Breast epithelium (tissue), 3 donors: ENCODE data around the gene COL28A1.

Experiments used
- CTCF ChIP-seq, 3 donors: fragments of 450-650 bp; IDR thresholded peaks; one replicate each; pipeline ENCODE4 v1.5.1; 2016 to 2017; ENCODE audit warnings: antibody characterized with exemption in 3 of 3, mild to moderate bottlenecking in 3 of 3, moderate library complexity in 3 of 3
- POLR2A ChIP-seq: fragments of 450-650 bp; IDR thresholded peaks from one replicate; pipeline ENCODE4 v1.6.1; 2016; ENCODE audit warnings: antibody characterized with exemption, mild to moderate bottlenecking, moderate library complexity
- POLR2AphosphoS5 ChIP-seq, 3 donors: sonication (generic); formaldehyde crosslinking; IDR thresholded peaks; one replicate each; pipeline ENCODE4 v1.6.1; 2017; ENCODE audit warnings: antibody characterized with exemption in 3 of 3

GRCh38 chr7:7582596-7582995 lies 46.9 kb upstream of the COL28A1 start:
- TF ChIP-seq POLR2AphosphoS5 (IDR thresholded peaks at IDR 0.05) (no peak), CTCF (IDR thresholded peaks at IDR 0.05) (no peak), POLR2A (no peak)
